T-cell (primary cell): Measurements from ENCODE around the gene SDR9C7. TPM values are rescaled to one million over a fixed set of nuclear protein-coding genes. Genes with fewer than 3 reads are reported as not detected.
"Not testable (repeated sequence)": the region's sequence is repeated elsewhere in the genome, so short reads cannot be mapped to it uniquely, and the experiment has no call there.

Source experiments
- ATAC-seq, 4 experiments: fragments of 200-7000 bp in 3 of 4; fragments of 150-1000 bp in 1 of 4; cut with Tn5 transposase; replicated peaks in 1 of 4; 1 replicate in 3 of 4; 2 replicates in 1 of 4; pipeline ENCODE4 v1.10.0; 2021; ENCODE audit warnings: moderate library complexity in 3 of 4, mild to moderate bottlenecking in 2 of 4, moderate number of reproducible peaks in 1 of 4
- CTCF ChIA-PET, 2 donors: fragments of 300-600 bp; sonication (Branson Sonifier 250); formaldehyde crosslinking; loops; one replicate each; lab custom pipeline; 2022; ENCODE audit warnings: antibody characterized with exemption in 2 of 2; lab: Charles Lee
- POLR2A ChIA-PET, 2 donors: fragments of 300-600 bp; sonication (Branson Sonifier 250); formaldehyde crosslinking; loops; one replicate each; lab custom pipeline; 2022; ENCODE audit warnings: antibody characterized with exemption in 2 of 2; lab: Charles Lee
- DNase-seq, 35 experiments: peaks; one replicate each; pipeline versions ENCODE4 v3.0.0 to v3.0.0-alpha.2; 2013 to 2023
- H3K27ac ChIP-seq: one replicate; pipeline ENCODE4 v1.5.1; 2013; ENCODE audit warnings: low read length
- H3K27me3 ChIP-seq, 2 experiments: replicated peaks in 1 of 2; 1 replicate in 1 of 2; 2 replicates in 1 of 2; pipeline versions ENCODE4 v1.6.1 to v1.7.0; 2013; ENCODE audit warnings: low read length in 1 of 2, mixed read lengths in 1 of 2; ENCODE audit not compliant: control insufficient read depth in 2 of 2, insufficient read depth in 2 of 2; ENCODE audit errors: extremely low read depth in 1 of 2
- H3K36me3 ChIP-seq, 2 donors: 1 replicate in 1 of 2; 2 replicates in 1 of 2; pipeline versions ENCODE4 v1.6.1 to v1.7.0; 2013; ENCODE audit warnings: low read length in 1 of 2; ENCODE audit not compliant: control insufficient read depth in 2 of 2, insufficient read depth in 1 of 2; ENCODE audit errors: extremely low read depth in 1 of 2
- H3K4me1 ChIP-seq, 2 experiments: 1 replicate in 1 of 2; 2 replicates in 1 of 2; pipeline versions ENCODE4 v1.6.1 to v1.7.0; 2013; ENCODE audit warnings: low read length in 2 of 2, mixed read lengths in 1 of 2; ENCODE audit not compliant: insufficient read depth in 2 of 2, control insufficient read depth in 1 of 2; ENCODE audit errors: extremely low read depth in 1 of 2
- H3K4me3 ChIP-seq, 2 donors: 1 replicate in 1 of 2; 2 replicates in 1 of 2; pipeline versions ENCODE4 v1.5.1 to v1.7.0; 2013; ENCODE audit warnings: mild to moderate bottlenecking in 2 of 2, low read length in 1 of 2, moderate library complexity in 1 of 2; ENCODE audit not compliant: control insufficient read depth in 1 of 2; ENCODE audit errors: extremely low read depth in 1 of 2
- H3K9me3 ChIP-seq: 2 replicates; pipeline ENCODE4 v1.7.0; 2013
- H3K27ac Mint-ChIP-seq, 2 donors: one replicate each; pipeline ENCODE4 v1.8.0; 2020 to 2021; ENCODE audit warnings: mild to moderate bottlenecking in 2 of 2, mixed read lengths in 2 of 2
- H3K27me3 Mint-ChIP-seq, 2 donors: one replicate each; pipeline ENCODE4 v1.8.0; 2021 to 2022; ENCODE audit warnings: mixed read lengths in 2 of 2
- H3K36me3 Mint-ChIP-seq: one replicate; pipeline ENCODE4 v1.8.0; 2021; ENCODE audit warnings: mixed read lengths
- H3K4me1 Mint-ChIP-seq, 3 donors: one replicate each; pipeline ENCODE4 v1.8.0; 2020 to 2022; ENCODE audit warnings: mixed read lengths in 3 of 3, mild to moderate bottlenecking in 1 of 3
- H3K4me3 Mint-ChIP-seq, 3 donors: one replicate each; pipeline ENCODE4 v1.8.0; 2020 to 2022; ENCODE audit warnings: mild to moderate bottlenecking in 3 of 3, mixed read lengths in 3 of 3, moderate library complexity in 3 of 3
- H3K9me3 Mint-ChIP-seq, 3 donors: one replicate each; pipeline ENCODE4 v1.8.0; 2020 to 2022; ENCODE audit warnings: mixed read lengths in 3 of 3
- WGBS: methylation state at CpG from one replicate; pipeline ENCODE4 v1.1.5; 2013; ENCODE audit warnings: missing lambda C conversion rate; ENCODE audit not compliant: insufficient coverage; 5-methylcytosine and 5-hydroxymethylcytosine counted together
- total RNA-seq, 35 experiments: library from RNA in 6 of 35; stranded (reverse) in 6 of 35; fragments of 120-200 nt in 1 of 35; gene quantifications; one replicate each; pipeline versions ENCODE4 v1.2.1 to v1.2.4 and lab custom pipeline; 2013 to 2026

SDR9C7 gene
- total RNA-seq, 5 donors from 2014 or later (not counting 1 experiment from before 2014, with no cell fraction given): not detected

GRCh38 chr12:56963557-56963956 is 29.3 kb upstream of the SDR9C7 start:
- H3K4me3 ChIP-seq, H3K9me3 ChIP-seq, CTCF ChIA-PET, H3K36me3 Mint-ChIP-seq, H3K27me3 ChIP-seq, H3K27me3 Mint-ChIP-seq, H3K4me1 Mint-ChIP-seq, H3K36me3 ChIP-seq, POLR2A ChIA-PET, DNase-seq, H3K4me3 Mint-ChIP-seq, H3K27ac Mint-ChIP-seq, H3K9me3 Mint-ChIP-seq, H3K4me1 ChIP-seq, ATAC-seq, H3K27ac ChIP-seq: not testable (repeated sequence)
- no CpG with 5 or more reads among the region's 27 CpGs for WGBS

DNA sequence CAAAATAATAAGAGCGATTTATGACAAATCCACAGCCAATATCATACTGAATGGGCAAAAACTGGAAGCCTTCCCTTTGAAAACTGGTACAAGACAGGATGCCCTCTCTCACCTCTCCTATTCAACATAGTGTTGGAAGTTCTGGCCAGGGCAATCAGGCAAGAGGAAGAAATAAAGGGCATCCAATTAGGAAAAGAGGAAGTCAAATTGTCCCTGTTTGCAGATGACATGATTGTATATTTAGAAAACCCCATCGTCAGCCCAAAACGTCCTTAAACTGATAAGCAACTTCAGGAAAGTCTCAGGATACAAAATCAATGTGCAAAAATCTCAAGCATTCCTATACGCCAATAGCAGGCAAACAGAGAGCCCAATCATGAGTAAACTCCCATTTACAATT is 28.0 kb upstream of the SDR9C7 start:
- DNase-seq, H3K9me3 Mint-ChIP-seq, H3K27ac Mint-ChIP-seq, POLR2A ChIA-PET, ATAC-seq, H3K27ac ChIP-seq, H3K4me3 ChIP-seq, CTCF ChIA-PET, H3K4me1 ChIP-seq, H3K36me3 ChIP-seq, H3K9me3 ChIP-seq, H3K4me3 Mint-ChIP-seq, H3K36me3 Mint-ChIP-seq, H3K4me1 Mint-ChIP-seq, H3K27me3 ChIP-seq: not testable (repeated sequence)
- 50% methylated on average over 2 of the region's 4 CpGs for WGBS
- peaks cover 2 to 11% of the 10 kb centered on the region in 2 donors for H3K27me3 Mint-ChIP-seq

DNA sequence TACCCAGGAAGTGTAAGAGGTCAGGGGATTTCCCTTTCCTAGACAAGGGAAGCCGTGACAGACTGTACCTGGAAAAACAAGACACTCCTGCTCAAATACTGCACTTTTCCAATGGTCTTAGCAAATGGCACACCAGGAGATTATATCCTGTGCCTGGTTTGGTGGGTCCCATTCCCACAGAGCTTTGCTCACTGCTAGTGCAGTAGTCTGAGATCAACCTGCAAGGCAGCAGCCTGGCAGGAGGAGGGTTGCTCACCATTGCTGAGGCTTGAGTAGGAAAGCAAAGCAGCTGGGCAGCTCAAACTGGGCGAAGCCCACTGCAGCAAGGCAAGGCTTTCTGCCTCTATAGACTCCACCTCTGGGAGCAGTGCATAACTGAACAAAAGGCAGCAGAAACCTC is 24.2 kb upstream of the SDR9C7 start:
- peaks cover 14% of the 10 kb centered on the region for H3K36me3 Mint-ChIP-seq
- H3K27ac ChIP-seq: no peak overlapping the region
- no peaks in the 10 kb centered on the region for H3K4me1 ChIP-seq
- H3K27me3 ChIP-seq: peaks cover 0 to 16% of the 10 kb centered on the region in 2 experiments
- ChIA-PET CTCF (no interaction called here), POLR2A (no interaction called here)
- no peak overlapping the region for H3K4me3 ChIP-seq
- H3K27me3 Mint-ChIP-seq: peaks cover 5 to 11% of the 10 kb centered on the region in 2 donors
- DNase-seq (no peak), ATAC-seq (no peak)
- peaks cover 0 to 4% (median 0%) of the 10 kb centered on the region in 3 donors for H3K9me3 Mint-ChIP-seq
- H3K4me1 Mint-ChIP-seq: no peaks in the 10 kb centered on the region
- H3K36me3 ChIP-seq: no peaks in the 10 kb centered on the region
- no peaks in the 10 kb centered on the region for H3K9me3 ChIP-seq
- no CpG with 5 or more reads among the region's 2 CpGs for WGBS
- H3K27ac Mint-ChIP-seq: no peak overlapping the region
- H3K4me3 Mint-ChIP-seq: no peak overlapping the region

GRCh38 chr12:56957229-56958052 is 23.2 kb upstream of the SDR9C7 start, which contains the start of gene RDH16:
Gene RDH16 (minus strand): TSS chr12:56957608. CDS start chr12:56957462, 146 bp downstream.
- peaks cover 5 to 11% of the 10 kb centered on the region in 2 donors for H3K27me3 Mint-ChIP-seq
- POLR2A ChIA-PET: no interaction called here
- H3K36me3 Mint-ChIP-seq: peaks cover 18% of the 10 kb centered on the region
- Histone ChIP-seq H3K27ac (no peak within 1 kb of the TSS), H3K27me3 (peaks cover 0 to 16% of the 10 kb centered on the region in 2 experiments), H3K36me3 (no peaks in the 10 kb centered on the region), H3K4me3 (no peak within 1 kb of the TSS), H3K4me1 (no peaks in the 10 kb centered on the region), H3K9me3 (no peaks in the 10 kb centered on the region)
- WGBS: 95% methylated on average over 9 of the region's 10 CpGs
- DNase-seq (no peak), ATAC-seq (no peak)
- peaks cover 0 to 4% (median 0%) of the 10 kb centered on the region in 3 donors for H3K9me3 Mint-ChIP-seq
- H3K4me1 Mint-ChIP-seq: no peaks in the 10 kb centered on the region
- CTCF ChIA-PET: no interaction called here
- H3K27ac Mint-ChIP-seq: no peak within 1 kb of the TSS
- H3K4me3 Mint-ChIP-seq: no peak within 1 kb of the TSS

GRCh38 chr12:56955631-56956256 is 21.5 kb upstream of the SDR9C7 start:
- peaks cover 0 to 4% (median 0%) of the 10 kb centered on the region in 3 donors for H3K9me3 Mint-ChIP-seq
- H3K27me3 Mint-ChIP-seq: peaks cover 3 to 7% of the 10 kb centered on the region in 2 donors
- ATAC-seq (no peak), DNase-seq (no peak)
- no peaks in the 10 kb centered on the region for H3K4me1 Mint-ChIP-seq
- Histone ChIP-seq H3K27ac (no peak overlapping the region), H3K9me3 (no peaks in the 10 kb centered on the region), H3K36me3 (no peaks in the 10 kb centered on the region), H3K27me3 (peaks cover 0 to 23% of the 10 kb centered on the region in 2 experiments), H3K4me3 (no peak overlapping the region), H3K4me1 (no peaks in the 10 kb centered on the region)
- WGBS: 67% methylated on average over 1 of the region's 2 CpGs
- no peak overlapping the region for H3K27ac Mint-ChIP-seq
- H3K36me3 Mint-ChIP-seq: peaks cover 30% of the 10 kb centered on the region
- POLR2A ChIA-PET: no interaction called here
- no peak overlapping the region for H3K4me3 Mint-ChIP-seq
- CTCF ChIA-PET: no interaction called here

DNA sequence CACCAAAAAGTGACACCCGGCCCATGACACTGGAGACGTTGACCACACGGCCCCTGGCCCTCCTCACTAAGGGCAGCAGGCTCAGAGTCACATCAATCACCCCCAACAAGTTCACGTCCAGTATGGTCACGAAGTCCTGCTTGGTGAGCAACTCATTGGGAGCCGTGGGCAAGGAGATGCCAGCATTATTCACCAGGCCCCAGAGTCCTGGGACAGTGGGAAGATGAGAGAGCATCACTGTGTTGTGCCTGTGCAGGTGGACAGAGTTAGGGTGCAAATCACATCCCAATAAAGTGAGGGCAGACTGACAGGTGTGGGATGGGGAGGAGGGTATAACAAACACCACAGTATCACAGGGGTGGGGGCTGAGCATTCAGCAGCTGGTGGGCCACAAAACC is 20.7 kb upstream of the SDR9C7 start:
- H3K9me3 Mint-ChIP-seq: peaks cover 0 to 4% (median 0%) of the 10 kb centered on the region in 3 donors
- 63% methylated on average over 5 of the region's 6 CpGs for WGBS

More for the DNA sequence above, 20.7 kb upstream of the SDR9C7 start:
- no peak overlapping the region for H3K4me3 ChIP-seq
- peaks cover 3 to 7% of the 10 kb centered on the region in 2 donors for H3K27me3 Mint-ChIP-seq
- no peaks in the 10 kb centered on the region for H3K36me3 ChIP-seq
- ChIA-PET POLR2A (no interaction called here), CTCF (no interaction called here)
- no peak overlapping the region for H3K27ac Mint-ChIP-seq
- H3K36me3 Mint-ChIP-seq: peaks cover 32% of the 10 kb centered on the region
- H3K27ac ChIP-seq: no peak overlapping the region
- no peaks in the 10 kb centered on the region for H3K9me3 ChIP-seq
- DNase-seq (no peak), ATAC-seq (no peak)
- no peaks in the 10 kb centered on the region for H3K4me1 ChIP-seq
- H3K27me3 ChIP-seq: peaks cover 0 to 23% of the 10 kb centered on the region in 2 experiments
- H3K4me1 Mint-ChIP-seq: no peaks in the 10 kb centered on the region
- H3K4me3 Mint-ChIP-seq: no peak overlapping the region
